T-helper 2 cell treated with Interferon-gamma antibody and Interleukin-4, amounts not matched to agents 100 ng/mL and 5 ng/mL, for 36 hours (primary cell): ENCODE measurements around the gene AKAP6. TPM values are rescaled to one million over a fixed set of nuclear protein-coding genes. Genes with fewer than 3 reads are reported as not detected.

Experiments
- intact Hi-C: fragments of 100-400 bp; cut with micrococcal nuclease; formaldehyde crosslinking; loops from one replicate; pipeline ENCODE4 v1.15.1; 2023
- total RNA-seq: library from RNA; stranded (reverse); gene quantifications from 2 replicates; pipeline ENCODE4 v1.2.3, GENCODE V29; 2022

AKAP6 gene
- total RNA-seq, 1 donor from 2014 or later = 1.4 TPM

- intact Hi-C loops = no loop called here
Observed at GRCh38 chr14:32524609-32525375, 195.7 kb downstream of the AKAP6 start.

- intact Hi-C loops = no loop called here
Observed at GRCh38 chr14:32525591-32525990, 196.5 kb downstream of the AKAP6 start.

- intact Hi-C loops = no loop called here
Observed at GRCh38 chr14:32530800-32531199, 201.7 kb downstream of the AKAP6 start.

- intact Hi-C loops = no loop called here
Observed at GRCh38 chr14:32531942-32532515, 202.9 kb downstream of the AKAP6 start.

- intact Hi-C loops = no loop called here
Observed at GRCh38 chr14:32534145-32534544, 205.0 kb downstream of the AKAP6 start.

- intact Hi-C loops = no loop called here
Observed at GRCh38 chr14:32536175-32536574, 207.1 kb downstream of the AKAP6 start.

GRCh38 chr14:32537166-32537565, 208.1 kb downstream of the AKAP6 start:
- intact Hi-C loops = no loop called here

- intact Hi-C loops = no loop called here
Observed at GRCh38 chr14:32542507-32542906, 213.4 kb downstream of the AKAP6 start.

- intact Hi-C loops = no loop called here
Observed at GRCh38 chr14:32545095-32545494, 216.0 kb downstream of the AKAP6 start.

GRCh38 chr14:32545506-32546210, 216.6 kb downstream of the AKAP6 start:
- intact Hi-C loops = no loop called here

GRCh38 chr14:32546246-32546645, 217.1 kb downstream of the AKAP6 start:
- intact Hi-C loops = no loop called here

GRCh38 chr14:32552766-32553165, 223.7 kb downstream of the AKAP6 start:
- intact Hi-C loops = no loop called here

- intact Hi-C loops = no loop called here
Observed at GRCh38 chr14:32559048-32559447, 229.9 kb downstream of the AKAP6 start.

GRCh38 chr14:32559590-32559989, 230.5 kb downstream of the AKAP6 start:
- intact Hi-C loops = no loop called here

- intact Hi-C loops = loop anchor here (1.0 to 10.0 kb wide), 3 partner anchors 305 to 1046 kb away; partner anchors contain the start of gene ARHGAP5
Observed at GRCh38 chr14:32560209-32560857, 231.2 kb downstream of the AKAP6 start.

GRCh38 chr14:32561520-32561919, 232.4 kb downstream of the AKAP6 start:
- intact Hi-C loops = loop anchor here (10.0 kb wide), 2 partner anchors 487 to 1047 kb away; partner anchors contain the start of gene ARHGAP5

GRCh38 chr14:32564596-32564995, 235.5 kb downstream of the AKAP6 start:
- intact Hi-C loops = loop anchor here (10.0 kb wide), 2 partner anchors 490 to 1050 kb away; partner anchors contain the start of gene ARHGAP5

- intact Hi-C loops = loop anchor here (10.0 kb wide), 2 partner anchors 490 to 1050 kb away; partner anchors contain the start of gene ARHGAP5
Observed at GRCh38 chr14:32565256-32565655, 236.2 kb downstream of the AKAP6 start.

GRCh38 chr14:32567543-32568384, 238.7 kb downstream of the AKAP6 start:
- intact Hi-C loops = loop anchor here (10.0 kb wide), 2 partner anchors 493 to 1053 kb away; partner anchors contain the start of gene ARHGAP5

GRCh38 chr14:32571551-32571950, 242.5 kb downstream of the AKAP6 start:
- intact Hi-C loops = no loop called here
